Measurements from ENCODE around the gene SDK1.

DNA sequence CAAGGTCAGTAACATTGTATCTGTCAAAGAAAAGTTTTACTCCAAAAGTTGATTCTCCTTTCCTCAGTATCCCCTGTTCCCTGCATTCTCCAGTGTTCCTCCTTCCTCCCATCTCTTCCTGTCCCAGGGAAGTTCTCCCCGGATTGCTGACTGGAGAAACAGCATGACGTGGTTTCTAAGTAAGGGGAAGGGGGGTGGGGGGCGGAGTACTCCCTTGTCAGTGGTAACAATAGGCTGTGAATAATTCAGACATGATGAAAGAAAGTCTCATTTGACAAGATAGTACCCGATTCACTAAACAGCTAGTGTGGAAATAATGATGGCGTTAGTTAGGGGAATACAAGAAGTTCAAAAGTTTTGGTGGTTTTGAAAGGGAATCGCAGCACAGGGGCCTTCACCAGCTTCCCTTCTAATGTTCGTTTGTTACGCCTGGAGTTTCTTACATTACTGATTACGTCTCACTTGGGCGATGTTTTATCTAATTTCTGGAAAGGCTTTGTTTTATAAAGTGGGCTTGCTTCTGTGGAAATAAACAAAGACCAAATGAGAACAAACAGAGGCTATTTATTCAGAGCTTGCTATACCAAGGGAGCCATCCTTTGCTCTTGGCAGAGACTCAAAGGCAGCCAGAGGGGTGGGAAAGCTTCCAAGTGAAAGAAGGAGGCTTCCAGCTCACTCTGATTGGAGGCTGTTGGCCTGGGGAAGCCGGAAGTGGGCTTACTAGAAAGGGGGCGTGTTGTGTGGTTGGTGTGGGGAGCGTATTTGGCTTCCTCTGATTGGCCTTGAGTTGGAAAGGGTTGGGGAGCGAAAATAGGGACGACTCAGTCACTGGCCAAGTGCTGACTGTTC, 453.7 kb downstream of the SDK1 start:
- TF ChIP-seq EZH2phosphoT487 (IDR thresholded peaks at IDR 0.05; ENCODE audit: insufficient read depth, low read depth) (no peak), EZH2 (IDR thresholded peaks at IDR 0.05; ENCODE audit: insufficient read depth, poor library complexity, severe bottlenecking) (no peak)

Data from GM23248 (cell line).